Kidney glomerular epithelial cell (primary cell): ENCODE data around the gene CBFA2T3.
"Not testable (repeated sequence)": the region's sequence is repeated elsewhere in the genome, so short reads cannot be mapped to it uniquely, and the experiment has no call there.

Experiments used
- DNase-seq: peaks from one replicate; lab custom pipeline; 2025; lab: John Stamatoyannopoulos, UW

The CBFA2T3 gene

DNA sequence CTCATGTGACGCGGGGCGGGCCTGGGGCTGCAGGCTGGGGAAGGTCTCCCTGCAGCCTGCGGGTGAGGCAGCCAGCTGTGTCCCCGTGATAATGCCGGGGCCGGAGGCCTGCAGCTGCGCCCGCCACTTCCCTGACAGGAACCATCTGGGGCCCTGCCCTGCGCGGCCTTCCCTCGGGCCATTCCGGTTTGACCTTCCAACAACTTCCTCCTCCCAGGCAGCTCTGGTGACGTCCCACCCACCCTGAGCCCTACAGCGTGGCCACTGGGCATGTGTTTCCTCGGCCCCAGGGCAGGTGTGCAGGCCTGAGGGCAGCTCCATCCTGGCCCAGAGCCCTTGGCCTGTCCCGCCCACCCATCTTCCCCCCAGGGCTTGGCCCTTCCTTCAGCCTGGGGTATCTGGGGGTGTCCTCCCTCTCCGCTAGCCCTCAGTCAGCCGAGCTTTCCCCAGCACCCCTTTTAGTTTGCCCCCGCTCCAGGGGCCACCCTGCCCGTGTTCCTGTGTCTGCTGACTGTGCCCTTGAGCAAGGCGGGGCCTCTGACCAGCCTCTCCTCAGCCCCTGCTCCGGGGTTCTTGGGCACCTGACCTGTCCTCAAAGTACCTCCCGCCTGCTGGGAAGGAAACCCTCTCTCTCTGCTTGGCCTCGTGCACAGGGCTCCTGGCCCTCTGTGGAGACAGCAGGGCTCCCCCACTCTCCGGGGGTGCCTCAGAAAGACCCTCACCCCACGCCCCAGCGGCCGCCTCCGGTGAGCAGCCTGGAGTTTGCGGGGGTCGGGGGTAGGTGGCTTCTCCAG lies at the start of gene CBFA2T3:
Gene CBFA2T3 (minus strand): TSS at position 190 of the 794 bp plus-strand sequence. CDS start 400 bp downstream, outside the sequence.
- no peak for DNase-seq

DNA sequence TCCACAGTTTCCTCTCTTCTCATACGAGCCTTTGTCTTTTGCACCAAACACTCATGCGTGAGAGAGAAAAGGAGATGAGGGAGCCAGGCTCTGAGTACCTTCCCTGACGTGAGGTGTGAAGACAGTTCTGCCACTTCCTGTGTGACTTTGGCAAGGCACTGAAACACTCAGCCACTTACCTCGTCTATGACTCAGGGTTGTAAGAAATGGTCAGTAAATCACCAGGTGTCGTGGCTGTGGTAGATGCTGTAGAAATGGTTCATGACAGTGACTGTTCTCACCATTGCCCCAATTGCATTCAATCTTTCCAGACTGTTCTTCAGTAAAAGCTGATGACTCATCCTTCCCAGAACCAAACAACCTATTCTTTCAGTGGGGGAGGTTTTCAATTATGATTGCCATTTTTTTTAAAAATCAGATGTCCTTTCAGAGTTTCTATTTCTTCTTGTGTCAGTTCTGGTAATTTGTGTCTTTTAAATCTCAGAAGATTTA lies 49.2 kb upstream of the CBFA2T3 start:
- no peak for DNase-seq

DNA sequence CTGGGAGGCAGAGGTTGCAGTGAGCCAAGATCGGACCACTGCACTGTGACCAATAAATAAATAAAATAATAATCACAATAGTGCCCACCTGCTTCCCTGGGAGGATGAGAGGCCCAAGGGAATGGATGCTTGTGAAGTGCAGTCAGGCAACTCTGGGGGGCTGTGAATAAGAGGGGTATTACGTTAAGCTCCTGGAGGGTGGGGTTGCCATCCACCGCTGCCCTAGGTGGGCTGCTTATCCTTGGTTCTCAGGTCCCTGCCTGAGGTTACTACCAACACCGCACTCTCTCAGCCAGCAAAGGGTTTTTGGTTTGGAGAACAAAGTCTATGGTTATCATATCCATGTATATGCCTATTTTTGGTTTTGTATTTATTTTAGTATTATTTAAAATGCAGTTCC lies 48.6 kb upstream of the CBFA2T3 start:
- DNase-seq: no peak

DNA sequence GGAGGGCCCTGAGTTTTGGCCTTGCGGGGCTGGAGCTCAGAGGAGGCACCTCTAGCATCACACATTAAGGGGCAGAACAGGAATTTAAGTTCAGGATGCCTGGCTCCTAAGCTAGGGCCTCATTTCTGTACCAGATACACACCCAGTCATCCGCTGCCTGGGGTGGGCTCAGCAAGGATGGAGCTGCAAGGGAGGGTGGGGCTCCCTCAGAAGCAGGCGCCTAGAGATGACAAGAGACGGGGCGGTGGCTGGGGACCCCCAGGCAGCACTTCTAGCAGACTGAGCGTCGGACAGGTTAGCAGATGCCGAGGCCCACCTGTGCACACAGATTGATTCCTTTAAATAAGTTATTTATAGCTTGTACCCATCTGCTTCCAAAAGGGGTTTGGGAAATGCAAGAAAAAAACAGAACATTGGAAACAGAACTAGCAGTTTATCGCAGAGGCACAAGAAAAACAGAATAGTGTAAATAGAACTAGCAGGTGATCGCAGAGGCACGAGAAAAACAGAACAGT lies 47.6 kb upstream of the CBFA2T3 start:
- no peak for DNase-seq

DNA sequence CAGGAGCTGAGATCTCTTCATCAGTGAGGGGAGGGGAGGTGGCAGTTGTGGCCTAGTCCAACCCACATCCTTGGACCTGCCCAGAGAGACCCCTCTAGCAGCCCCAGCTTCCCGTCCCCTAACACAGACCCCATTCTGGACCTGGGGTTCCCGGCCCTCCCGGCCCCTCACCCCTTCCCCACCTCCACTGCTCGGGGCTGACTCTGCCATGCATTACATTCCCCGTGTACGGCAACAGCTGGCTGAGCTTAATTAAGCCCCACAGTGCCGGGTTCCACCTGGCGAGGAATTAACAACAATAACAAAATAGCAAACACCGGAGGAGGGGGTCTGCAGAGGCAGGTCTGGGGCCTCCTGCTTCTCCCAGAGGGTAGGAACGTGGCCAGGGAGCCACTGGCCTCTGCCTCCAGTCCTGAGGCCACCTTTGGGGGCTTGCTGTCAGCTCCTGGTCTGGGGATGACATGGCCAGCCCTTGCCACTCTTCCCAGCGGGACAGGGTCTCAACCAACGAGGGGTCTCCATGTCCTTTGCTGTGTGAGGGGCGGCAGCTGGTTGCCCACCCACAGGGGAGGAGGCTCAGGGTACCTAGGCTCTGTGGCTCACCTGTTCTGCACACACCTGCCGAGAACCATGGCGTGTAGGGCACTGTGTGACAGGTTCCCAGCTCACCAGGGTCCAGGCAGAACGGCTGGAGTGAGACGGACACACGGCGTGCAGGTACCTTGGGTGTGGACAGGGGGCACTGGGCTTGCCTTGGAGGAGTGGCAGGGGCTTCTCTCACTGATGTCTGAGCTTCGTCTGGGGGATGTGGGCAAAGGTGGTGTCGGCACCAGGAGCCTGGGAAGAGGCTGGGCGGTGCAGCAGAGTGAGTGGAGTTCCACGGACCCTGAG lies 46.9 kb upstream of the CBFA2T3 start:
- no peak for DNase-seq

- DNase-seq: no peak
Measured at GRCh38 chr16:89023151-89023551, 46.1 kb upstream of the CBFA2T3 start.

DNA sequence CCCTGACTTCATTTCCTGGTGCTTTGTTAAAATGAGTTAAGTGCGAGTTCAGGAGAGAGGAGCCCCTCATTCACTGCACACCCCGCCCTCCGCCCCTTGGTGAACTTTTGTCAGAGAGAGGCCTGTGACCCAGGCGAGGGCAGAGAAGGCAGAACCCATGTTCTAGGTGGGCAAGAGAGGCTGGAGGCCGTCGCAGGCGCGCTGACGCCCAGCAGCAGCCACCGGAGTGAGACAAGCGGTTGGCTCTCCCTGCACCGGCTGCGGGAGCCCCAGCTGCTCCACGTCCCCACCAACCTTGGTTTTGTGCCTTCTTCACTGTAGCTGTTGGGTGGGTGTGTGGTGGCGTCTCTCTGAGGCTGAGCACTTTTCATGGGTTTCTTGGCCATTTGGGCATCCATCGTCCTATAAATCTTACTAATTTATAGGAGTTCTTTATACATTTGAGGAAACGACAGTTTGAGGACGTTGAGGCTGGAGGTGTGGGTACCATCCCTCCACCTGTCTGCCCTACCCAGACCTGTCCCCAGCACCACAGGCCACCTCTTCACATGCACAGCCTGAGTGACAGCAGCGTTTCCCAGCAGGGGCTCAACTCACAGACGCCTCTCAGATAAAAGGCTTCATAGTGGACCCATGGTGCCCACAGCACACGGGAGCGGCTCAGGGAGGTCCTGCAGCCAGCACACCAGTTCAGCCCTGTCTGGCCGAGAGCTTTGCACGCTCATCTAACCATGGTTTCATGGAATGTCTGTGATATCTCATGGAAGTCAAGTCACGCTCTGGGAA lies 45.2 kb upstream of the CBFA2T3 start:
- no peak for DNase-seq

DNA sequence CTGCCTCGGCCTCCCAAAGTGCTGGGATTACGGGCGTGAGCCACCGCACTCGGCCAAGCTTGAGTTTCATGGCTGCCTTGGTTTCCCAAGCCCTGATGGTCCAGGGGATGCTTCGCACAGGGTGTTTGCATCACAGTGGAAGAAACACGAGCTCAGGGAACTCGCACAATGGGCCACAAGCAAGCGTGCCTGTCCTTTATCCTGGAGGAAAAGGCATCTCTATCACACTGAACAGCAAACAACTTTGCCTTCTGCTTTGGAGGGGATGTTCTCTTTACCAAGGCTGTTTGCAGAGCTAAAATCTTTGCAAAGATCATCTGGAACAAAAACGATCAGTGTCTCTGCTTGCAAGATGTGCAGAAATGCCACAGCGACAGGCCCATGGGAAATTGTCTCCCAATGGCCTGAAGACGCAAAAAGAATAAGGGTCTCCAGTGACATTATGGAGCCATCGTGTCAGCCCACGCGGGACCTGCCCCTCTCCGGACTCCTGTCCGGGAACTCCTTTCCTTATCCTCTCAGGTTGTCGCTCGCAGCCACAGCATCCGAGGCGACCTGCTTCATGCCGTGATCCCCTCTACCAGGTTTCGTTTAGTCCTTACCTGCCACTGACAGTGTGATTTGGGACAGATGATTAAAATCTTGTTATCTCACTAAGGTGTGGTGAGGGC lies 44.1 kb upstream of the CBFA2T3 start:
- DNase-seq: no peak

DNA sequence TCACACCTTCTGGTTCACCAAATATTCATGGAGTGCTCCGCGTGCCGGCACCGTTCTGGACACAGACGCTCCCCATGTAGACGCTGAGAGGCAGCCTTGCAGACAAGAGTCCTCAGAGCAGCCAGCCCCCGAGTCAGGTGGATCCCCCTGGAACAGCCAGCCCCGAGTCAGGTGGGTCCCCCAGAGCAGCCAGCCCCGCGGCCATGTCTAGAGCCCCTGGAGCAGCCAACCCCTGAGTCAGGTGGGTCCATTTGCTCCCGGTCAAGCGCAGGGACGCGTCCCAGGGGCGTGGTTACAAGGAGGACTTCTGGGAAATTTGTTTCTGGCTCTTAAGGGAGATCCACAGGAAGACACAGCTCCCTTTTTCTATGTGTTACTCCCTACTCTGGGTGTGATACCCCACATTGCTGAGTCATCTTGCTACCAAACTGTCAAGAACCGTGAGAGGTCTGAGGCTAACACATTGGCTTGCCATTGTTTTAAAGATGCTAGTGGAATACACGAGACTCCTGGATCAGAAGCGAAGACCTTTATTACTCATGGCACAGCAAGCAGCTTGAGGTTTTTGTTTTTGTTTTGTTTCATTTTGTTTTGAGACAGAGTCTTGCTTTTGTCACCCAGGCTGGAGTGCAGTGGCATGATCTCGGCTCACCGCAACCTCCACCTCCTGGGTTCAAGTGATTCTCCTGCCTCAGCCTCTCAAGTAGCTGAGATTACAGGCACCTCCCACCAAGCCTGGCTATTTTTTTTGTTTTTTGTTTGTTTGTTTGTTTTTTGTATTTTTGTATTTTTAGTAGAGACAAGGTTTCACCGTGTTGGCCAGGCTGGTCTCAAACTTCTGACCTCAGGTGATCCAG lies 43.3 kb upstream of the CBFA2T3 start:
- DNase-seq: no peak

DNA sequence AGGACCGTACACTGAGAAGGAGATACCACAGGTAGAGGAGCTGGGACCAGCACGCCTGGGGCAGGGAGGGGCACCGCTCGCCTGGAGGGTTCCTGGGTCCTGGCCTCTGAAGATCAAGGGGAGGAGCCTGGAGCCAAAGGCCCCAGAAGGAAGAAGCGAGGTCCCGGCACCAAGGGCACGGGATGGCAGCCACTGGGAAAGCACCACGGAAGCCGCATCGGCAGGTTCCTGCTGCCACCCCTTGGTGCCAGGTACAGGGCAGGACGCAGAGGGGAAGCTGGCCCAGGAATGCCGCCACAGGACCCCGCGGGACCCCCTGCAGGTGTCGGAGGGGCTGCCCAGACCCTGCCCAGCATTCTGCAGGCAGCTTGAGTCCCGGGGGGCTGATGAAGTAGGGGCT lies 42.5 kb upstream of the CBFA2T3 start:
- no peak for DNase-seq

- no peak for DNase-seq
Measured at GRCh38 chr16:89018282-89019158, 41.5 kb upstream of the CBFA2T3 start.

DNA sequence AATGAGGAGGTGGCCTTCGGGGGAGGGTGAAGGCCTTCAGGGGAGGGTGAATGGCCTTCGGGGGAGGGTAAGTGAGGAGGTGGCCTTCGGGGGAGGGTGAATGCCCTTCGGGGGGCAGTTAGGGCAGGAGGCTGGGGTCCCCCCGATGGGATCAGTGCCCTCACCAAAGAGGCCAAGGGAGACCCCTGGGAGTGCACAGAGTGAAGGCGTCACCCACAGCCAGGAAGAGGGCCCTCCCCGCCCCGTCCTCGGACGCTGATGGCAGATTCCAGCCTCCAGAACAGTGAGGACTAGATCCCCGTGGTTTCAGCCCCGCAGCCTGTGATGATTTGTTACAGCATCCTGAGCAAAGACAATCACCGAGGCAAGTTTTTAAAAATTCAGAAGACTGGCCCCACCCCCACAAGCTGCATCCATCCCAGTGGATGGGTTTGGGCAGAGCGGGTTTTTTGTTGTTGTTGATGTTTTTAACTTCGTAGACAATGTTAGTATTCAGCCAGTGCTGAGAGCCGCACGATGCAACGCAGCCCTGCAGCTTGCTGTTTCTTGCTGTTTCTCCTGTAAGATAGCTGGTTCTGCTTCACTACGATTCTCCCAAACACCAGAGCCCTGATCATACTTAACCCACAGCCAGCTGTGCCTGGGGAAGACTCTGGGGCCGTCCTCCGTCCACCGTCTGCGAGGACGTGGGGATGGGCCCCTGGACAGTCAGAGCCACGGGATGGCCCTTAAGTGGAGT lies 40.7 kb upstream of the CBFA2T3 start:
- no peak for DNase-seq

DNA sequence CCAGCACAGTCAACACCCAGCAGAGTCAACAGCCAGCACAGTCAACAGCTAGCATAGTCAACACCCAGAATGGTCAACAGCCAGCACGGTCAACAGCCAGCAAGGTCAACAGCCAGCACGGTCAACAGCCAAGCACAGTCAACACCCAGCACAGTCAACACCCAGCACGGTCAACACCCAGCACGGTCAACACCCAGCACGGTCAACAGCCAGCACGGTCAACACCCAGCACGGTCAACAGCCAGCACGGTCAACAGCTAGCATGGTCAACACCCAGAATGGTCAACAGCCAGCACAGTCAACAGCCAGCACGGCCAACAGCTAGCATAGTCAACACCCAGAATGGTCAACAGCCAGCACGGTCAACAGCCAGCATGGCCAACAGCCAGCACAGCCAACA lies 39.6 kb upstream of the CBFA2T3 start:
- not testable (repeated sequence) for DNase-seq

DNA sequence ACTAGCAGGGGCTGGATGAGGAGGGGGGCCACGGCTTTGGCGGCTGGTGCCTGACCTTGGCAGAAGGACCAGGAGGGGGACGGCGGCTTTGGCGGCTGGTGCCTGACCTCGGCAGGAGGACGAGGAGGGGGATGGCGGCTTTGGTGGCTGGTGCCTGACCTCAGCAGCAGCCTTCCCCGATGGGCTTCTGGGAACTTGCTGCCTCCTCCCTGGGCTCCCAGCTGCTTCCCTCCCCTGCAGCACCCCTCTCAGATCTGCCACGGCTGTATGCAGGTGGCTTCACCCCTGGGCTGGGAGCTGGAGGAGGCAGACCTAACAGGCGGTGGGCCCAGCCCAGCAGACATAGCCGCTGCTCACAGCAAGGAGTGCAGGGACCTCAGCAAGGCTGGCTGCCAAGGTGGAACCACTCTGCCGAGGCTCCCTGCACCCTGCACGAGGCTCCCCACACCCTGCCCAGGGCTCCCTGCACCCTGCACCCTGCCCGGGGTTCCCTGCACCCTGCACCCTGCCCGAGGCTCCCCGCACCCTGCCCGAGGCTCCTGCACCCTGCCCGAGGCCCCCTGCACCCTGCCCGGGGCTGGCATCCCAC lies 38.4 kb upstream of the CBFA2T3 start:
- DNase-seq: no peak

DNA sequence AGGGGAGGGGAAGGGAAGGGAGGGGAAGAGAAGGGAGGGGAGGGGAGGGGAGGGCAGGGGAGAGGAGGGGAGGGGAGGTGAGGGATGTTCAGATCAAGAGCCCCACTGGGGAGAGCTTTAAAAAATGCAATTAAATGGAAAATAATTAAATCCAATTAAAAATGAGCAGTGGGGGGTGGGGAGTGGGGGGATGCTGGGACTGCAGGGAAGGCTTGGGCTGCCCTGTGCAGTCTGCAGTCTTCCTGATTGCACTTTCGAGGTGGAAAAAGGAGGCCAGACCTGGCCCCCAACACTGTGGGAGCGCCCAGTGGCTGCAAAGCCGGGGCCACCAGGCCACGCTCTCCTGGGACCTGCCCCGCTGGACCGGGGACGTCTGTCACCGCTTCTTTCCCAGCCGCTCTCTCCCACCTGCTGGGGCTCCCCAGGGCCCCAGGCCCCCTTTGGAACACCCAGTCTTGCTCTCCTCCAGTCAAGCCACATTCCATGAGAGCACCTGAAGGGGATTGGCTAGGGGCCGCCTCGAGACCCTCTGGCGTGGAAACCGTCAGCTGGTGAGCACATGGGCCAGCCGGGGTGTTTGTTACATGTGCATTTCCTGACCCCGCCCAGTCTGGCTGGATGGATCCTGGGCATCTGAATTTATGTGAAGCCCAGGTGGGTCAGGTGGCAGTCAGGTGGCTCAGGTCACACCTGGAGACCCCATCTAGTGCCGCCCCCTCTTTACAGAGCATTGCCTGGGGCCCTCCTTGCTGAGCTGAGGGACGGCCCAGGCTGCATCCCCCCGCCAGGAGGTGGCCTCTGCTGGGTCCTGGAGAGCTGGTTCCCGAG lies 37.6 kb upstream of the CBFA2T3 start:
- no peak for DNase-seq

DNA sequence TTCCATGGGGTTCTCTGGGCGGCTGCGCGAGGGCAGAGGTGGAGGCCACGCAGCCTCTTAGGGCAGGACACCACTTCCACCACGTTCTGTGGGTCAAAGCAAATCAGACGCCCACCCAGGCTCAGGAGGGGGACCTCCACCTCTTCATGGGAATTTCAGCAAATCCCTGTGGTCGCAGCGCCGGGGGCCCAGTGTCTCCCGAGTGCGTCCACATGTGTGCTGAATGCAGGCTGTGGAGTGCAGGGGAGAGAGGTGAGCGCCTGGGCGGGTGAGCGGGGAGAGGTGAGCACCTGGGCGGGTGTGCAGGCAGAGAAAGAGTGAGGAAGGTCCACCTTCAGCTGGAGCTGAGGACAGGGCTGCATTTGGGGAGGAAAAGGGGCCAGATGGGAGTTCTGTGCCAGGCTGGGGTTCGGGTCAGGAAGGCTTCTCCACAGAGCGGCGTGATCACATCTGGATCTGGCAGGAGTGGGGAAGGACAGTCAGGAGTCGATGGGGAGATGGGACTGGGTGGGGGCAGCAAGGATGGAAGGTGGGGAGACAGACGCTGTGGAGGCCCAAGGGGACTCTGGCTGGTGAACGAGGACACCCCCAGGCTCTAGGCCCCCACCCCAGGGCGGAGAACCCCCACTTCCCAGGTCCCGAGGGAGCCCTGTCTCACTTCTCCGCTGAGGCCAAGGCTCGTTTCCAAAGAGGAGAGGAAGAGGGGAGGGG lies 36.8 kb upstream of the CBFA2T3 start:
- no peak for DNase-seq

DNA sequence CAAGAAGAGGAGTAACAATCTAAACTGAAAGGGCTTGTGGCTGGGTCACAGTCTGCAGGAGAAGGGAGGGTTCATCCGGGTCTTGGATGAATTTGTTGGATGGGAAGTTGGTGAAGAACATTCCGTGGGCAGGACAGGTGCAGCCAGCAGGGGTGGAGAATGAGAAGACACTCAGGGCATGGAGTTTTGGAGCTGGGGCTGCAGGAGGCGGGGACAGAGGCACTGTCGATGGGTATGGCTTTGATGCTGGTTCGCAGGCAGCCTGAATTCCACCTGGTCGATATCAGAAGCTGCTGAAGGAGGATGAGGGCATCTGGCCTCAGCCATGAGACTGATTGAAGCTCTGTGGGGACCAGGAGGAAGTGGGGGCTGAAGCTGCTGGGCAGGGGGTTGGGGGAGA lies 36.1 kb upstream of the CBFA2T3 start:
- DNase-seq: no peak
